ENCODE measurements around the gene ARHGDIA.

ARHGDIA gene

DNA sequence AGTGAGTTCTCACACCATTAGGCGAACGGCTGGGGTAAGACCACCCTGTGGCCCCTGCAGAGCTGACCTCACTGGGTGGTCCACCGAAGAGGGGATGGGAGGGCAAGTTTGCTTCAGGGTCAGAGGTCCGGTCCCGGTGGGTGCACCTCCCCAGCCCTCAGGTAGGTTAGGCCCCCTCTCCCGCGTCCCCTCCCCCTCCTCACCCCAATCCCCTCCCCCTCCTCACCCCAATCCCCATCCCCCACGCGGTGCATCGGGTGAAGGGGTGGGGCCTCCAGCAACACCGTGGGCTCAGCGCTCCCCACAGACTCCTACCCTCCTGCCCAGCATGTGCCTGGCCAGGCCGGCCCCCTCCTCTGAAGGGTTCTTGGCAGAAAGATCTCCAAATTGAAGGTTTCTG, 51.4 kb downstream of the ARHGDIA start:
- H2AFZ ChIP-seq (ENCODE audit: low read length) = no peak overlapping the region
- no peaks in the 10 kb centered on the region for H4K20me1 ChIP-seq (ENCODE audit: insufficient read depth, low read length)
- no peaks in the 10 kb centered on the region for H3K36me3 ChIP-seq (replicated peaks; ENCODE audit: insufficient read depth, low read length)
- TF ChIP-seq EZH2phosphoT487 (IDR thresholded peaks at IDR 0.05; ENCODE audit: low read length) = no peak
- no peak for TF ChIP-seq CTCF (IDR thresholded peaks at IDR 0.05; ENCODE audit: low read length)
- no peak for TF ChIP-seq EZH2 (optimal IDR thresholded peaks at IDR 0.05; ENCODE audit: low read depth, low read length)
- no peaks in the 10 kb centered on the region for H3K79me2 ChIP-seq (ENCODE audit: low read length)
- H3K27me3 ChIP-seq (replicated peaks; ENCODE audit: insufficient read depth, low read length) = peaks cover 19% of the 10 kb centered on the region
- H3K9me2 ChIP-seq (replicated peaks; ENCODE audit: insufficient read depth, low read length) = no peaks in the 10 kb centered on the region
- H3K4me1 ChIP-seq (ENCODE audit: low read length) = peaks cover 8% of the 10 kb centered on the region
- H3K9me3 ChIP-seq (replicated peaks; ENCODE audit: insufficient read depth, low read length) = no peaks in the 10 kb centered on the region
- H3K4me3 ChIP-seq (ENCODE audit: low read length) = no peak overlapping the region
- H3K27ac ChIP-seq (ENCODE audit: low read length) = no peak overlapping the region
- H3K9ac ChIP-seq (ENCODE audit: low read length) = no peak overlapping the region
- H3F3A ChIP-seq (ENCODE audit: insufficient read depth, low read length) = peaks cover 3% of the 10 kb centered on the region; the same call in 1 of the 2 replicates
- no peak overlapping the region for H3K4me2 ChIP-seq (ENCODE audit: low read depth, low read length)
- no peak for DNase-seq

DNA sequence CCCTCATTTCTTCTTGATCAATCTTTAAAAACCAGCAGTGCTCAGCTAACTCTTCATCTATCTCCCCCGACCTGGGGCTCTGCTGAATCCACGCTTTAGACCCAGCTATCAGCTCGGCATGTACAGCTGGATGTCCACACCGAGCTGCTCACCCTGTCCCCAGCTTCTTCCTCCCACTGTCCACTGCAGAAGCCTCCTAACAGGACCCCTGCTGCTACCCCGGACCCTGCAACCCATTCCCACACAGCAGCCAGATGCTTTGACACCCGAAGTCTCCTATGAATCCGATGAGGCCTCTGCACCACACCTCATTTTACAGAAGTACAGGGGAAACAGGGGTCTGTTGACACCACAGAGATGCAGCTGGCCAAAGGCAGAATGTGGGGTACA, 53.4 kb downstream of the ARHGDIA start:
- Histone ChIP-seq H3K9me2 (replicated peaks; ENCODE audit: insufficient read depth, low read length) (no peaks in the 10 kb centered on the region), H3K4me2 (ENCODE audit: low read depth, low read length) (no peak overlapping the region), H3K27ac (ENCODE audit: low read length) (no peak overlapping the region), H3K4me3 (ENCODE audit: low read length) (no peak overlapping the region), H3K4me1 (ENCODE audit: low read length) (peaks cover 8% of the 10 kb centered on the region), H3K27me3 (replicated peaks; ENCODE audit: insufficient read depth, low read length) (peaks cover 34% of the 10 kb centered on the region), H3F3A (ENCODE audit: insufficient read depth, low read length) (peaks cover 3% of the 10 kb centered on the region; the same call in 1 of the 2 replicates), H3K79me2 (ENCODE audit: low read length) (no peaks in the 10 kb centered on the region), H4K20me1 (ENCODE audit: insufficient read depth, low read length) (no peaks in the 10 kb centered on the region), H3K9me3 (replicated peaks; ENCODE audit: insufficient read depth, low read length) (no peaks in the 10 kb centered on the region), H3K36me3 (replicated peaks; ENCODE audit: insufficient read depth, low read length) (no peaks in the 10 kb centered on the region), H2AFZ (ENCODE audit: low read length) (no peak overlapping the region), H3K9ac (ENCODE audit: low read length) (no peak overlapping the region)
- TF ChIP-seq CTCF (IDR thresholded peaks at IDR 0.05; ENCODE audit: low read length) = no peak
- no peak for DNase-seq

All from MM.1S (cell line).